HG02623 (cell line): Measurements from ENCODE around the gene NSG2.
"Not testable (repeated sequence)": the region's sequence is repeated elsewhere in the genome, so short reads cannot be mapped to it uniquely, and the experiment has no call there.

Experiments
- ATAC-seq: cut with Tn5 transposase; IDR thresholded peaks from one replicate; pipeline ENCODE4 v1.9.1; 2021; ENCODE audit warnings: moderate library complexity; ENCODE audit not compliant: unreplicated experiment

The NSG2 gene

DNA sequence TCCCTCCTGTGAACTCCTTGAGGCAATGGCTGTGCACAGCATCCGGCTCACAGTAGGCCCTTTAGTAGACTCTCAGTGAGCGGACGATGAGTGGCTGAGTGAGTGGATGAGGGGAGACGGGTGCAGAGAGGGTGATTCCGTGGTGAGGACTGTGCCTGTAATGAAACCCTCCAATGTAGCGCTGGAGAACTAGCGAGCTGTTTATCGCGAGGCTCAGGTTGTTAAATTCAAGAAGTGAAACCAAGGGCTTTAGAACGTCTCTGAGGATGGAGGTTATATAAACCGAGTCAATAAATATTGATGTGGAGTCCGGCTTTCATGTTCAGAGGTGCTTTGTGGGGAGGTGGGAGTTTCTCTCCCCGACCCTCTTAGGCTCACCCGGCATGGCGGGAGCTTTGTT is 53.2 kb downstream of the NSG2 start:
- no peak for ATAC-seq

DNA sequence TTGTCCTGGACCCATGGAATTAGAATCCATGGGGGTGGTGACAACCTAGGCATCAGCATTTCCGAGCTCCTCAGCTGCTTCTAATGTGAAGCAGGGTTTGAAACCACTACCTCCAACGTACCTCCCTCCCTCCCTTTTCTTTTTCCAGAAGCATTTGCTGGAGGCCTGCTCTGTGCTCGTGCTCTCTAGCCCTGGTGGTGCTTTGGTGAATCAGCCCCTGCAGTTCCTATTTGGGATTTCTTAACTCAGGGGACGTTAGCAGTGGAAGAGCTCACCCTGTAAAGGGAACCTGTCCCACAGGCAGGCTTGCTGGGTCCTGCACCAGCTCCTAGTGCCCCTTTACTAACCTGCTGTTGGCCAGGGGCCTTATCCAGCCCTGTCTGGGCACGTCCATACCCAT is 55.0 kb downstream of the NSG2 start:
- ATAC-seq = no peak

DNA sequence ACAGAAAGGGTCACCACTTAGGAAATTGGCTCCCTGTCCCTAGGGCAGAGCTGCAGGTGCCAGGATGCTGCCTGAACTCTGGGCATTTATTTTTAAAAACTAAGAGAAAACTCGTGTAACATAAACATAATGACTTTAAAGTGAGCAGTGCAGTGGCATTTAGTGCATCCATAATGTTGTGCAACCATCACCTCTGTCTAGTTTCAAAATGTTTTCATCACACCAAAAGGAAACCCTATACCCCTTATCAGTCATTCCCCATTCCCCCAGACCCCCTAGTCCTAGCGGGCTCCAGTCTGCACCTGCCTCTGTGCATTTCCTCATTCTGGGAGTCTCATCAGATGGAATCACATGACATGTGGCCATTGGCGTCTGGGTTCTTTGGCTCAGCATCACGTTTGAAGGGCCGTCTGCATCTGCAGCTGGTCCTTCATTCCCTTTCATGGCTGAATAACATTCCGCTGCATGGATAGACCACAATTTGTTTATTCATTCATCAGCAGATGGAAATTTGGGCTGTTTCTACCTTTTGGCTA is 55.8 kb downstream of the NSG2 start:
- ATAC-seq = no peak

DNA sequence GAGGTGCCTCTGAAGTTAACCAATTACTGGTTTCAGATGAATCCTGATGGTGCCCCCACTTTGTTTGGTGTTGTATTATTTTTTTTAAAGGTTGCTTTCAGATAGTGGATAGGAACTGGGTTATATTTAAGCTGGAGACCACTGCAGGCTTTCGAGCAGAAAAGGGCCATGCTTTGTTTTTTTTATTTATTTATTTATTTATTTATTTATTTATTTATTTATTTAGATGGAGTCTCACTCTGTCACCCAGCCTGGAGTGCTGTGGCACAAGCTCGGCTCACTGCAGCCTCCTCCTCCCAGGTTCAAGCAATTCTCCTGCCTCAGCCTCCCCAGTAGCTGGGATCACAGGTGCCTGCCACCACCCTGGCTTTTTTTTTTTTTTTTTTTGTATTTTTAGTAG is 57.1 kb downstream of the NSG2 start:
- ATAC-seq = not testable (repeated sequence)

DNA sequence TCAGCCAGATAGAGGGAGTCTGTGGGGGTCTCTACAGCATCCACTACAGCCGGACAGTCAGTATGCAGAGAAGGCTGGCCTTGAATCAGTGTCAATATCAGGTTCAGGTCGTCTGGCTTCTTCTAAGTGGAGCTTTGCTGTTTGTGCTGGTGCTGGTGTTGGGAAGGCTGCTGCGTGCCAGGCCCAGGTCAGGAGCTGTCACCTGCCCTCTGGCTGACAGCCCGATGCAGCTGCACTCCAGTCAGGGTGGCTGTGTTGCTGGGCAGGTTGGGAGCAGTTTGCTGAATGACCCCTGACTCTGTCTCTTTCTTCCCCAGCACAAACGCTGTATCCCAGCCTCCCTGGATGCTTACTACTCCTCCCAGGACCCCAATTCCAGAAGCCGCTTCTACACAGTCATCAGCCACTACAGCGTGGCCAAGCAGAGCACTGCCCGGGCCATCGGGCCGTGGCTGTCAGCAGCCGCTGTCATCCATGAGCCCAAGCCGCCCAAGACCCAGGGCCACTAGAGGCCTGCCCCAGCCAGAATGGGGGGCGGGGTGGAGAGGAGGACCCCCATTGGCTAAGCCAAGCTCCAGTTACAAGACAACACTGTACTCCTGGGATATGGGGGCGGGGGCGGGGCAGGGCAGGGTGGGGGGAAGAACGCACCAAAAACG is 61.6 kb downstream of the NSG2 start:
- ATAC-seq = no peak

DNA sequence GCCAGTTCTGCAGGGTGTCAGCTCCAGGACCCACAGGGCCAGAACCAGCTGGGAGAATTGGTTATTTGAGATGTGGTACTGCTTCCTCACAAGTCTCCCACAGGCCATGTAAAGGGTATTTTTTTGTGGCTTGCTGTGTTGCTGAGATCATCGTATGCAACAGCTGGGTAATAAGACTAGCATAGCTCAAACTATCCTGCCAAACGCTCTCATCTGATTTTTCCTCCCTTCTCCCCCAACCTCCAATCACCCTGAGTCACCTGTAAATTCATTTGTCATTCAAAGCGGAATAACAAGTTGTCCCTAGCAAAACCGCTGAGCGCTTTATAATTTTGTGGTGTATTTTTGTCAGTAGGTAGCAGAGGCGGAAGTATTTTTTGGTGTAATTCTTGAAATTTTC is 63.2 kb downstream of the NSG2 start:
- no peak for ATAC-seq

DNA sequence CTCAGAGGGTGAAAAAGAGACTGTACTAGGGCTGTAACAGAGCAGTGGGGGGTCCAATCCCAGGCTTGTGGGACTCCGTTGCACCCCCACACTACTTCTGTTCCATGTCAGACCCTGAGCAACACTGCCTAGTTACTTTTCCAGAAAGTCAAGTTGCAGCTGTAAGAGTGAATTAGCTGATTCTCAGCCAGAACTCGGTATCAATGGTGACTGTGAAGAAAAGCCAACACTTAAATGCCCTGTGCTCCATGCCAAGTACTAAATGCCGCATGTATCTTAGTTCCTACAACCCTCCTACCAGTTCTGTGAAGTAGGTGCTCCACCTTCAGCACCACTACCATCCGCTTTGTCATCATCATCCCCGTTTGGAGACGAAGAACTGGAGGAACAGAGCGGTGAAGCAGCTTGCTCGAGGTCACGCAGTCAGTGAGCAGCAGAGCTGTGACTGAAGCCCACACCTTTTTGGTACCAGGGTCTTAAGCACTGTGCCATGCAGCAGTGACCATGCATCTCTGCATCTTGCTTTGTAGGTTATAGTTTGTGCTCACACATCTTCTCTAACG is 64.3 kb downstream of the NSG2 start:
- no peak for ATAC-seq

DNA sequence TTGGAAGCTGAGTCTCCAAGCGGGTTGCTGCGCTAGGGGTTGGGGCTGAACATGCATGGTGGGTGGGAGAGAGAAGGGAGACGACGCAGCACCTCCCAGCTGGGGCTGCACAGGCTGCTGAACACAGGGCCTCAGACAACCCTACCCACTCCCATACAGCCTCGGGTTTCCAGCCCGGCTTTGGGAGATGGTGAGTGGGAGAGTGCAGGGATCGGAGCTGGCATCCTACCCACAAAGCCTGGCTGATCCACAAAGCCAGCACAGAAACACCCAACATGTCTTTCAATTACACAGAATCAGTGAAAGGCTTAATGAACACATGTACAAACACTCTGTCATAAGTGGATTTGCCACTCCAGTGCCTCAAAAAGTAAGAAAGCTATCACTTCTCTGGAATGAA is 64.8 kb downstream of the NSG2 start:
- no peak for ATAC-seq

DNA sequence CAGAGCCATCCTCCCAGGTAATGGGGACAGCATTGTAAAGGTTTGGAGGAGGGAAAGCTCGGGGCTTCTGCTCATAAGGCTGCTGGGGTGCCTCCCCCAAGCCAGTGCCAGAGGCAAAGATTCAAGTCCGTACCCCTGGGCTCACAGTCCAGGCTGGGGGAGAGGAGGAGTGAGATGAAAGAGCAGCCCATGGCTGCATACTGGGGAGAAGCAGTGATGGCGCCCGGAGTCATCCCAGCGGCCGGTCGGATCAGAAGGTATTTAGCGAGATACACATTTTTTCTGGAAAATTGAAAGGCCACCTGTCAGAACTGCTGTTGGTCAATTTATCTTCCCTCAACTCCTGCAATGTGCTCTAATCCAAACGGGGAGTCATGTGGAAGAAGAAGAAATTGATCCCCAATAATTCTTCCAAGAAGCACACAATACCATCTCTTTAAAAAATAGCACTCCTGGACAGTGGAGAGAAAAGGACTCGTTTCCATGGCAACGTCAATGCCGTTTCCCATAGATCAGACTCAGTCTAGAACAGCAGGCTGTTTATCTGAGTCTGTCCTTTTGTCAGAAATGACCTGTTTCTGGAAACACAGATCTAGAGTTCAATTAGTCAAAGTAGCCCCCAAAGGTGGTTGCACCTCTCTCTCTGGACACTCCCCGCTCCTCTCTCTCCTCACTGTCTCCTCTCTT is 65.9 kb downstream of the NSG2 start:
- no peak for ATAC-seq

DNA sequence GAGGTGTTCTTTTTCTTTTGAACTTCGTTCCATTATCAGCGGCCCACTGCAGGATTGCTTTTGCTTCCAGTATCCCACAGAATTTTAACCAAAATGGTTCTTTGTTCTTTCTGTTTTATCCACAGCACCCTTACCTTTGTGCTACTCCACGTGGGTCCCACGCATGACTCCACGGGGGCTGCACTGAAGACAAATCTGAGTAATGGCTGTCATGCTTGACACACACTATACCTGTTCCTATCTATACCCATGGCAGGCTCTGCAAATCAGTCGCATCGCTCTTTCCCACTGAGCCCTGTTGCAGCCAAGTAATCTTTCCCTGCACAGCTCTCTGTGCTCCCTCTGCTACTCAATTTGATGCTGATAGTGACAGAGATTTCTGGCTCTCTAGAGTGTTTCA is 69.7 kb downstream of the NSG2 start:
- no peak for ATAC-seq

DNA sequence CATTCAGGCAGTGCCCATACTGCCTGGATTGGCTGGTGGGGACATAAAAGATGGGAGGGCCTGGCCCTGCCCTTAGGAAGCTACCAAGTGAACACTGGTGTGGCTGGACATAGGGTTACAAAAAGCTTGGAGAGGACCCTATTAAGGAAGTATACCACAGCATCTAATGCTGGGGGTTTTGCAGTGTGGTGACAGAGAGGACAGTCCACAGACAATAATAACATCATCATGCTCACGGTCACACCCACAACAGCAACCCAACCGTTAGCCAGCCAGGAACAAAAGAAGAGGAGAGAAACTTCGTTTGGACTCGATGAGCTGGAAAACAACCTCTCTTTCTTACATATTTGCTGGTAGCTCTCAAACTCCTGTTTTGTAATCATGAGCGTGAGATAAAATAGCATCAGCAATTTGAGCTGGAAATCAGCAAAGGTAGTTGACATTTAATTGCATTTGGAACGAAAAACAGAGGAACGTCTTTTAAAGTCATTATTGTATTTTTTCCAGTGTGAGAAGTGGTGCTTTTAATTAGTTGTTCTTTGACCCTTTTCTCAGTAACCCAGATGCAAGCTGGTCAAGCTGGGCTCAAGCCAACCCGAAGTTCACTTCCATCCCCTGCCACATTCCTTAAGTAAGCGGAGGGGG is 73.4 kb downstream of the NSG2 start:
- no peak for ATAC-seq

DNA sequence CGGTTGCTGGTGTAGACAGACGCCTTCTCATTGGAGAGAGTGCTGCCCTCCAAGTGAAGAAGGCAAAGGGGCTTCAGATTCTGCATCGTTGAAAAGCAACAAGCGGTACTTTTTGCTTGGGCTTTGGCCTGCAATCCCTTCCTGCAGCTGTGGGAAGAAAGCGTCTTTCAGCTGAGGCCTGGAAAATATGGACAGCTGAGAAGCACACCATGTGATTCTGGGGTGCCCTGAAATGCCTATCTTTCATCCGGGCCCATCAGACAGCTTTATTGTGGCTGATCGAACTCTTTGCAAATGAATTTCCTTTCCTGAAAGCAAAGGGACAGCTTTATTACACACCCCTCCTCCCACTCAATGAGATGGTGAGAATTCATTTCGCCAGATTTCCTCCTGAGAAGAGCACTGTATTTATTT is 74.0 kb downstream of the NSG2 start:
- no peak for ATAC-seq

DNA sequence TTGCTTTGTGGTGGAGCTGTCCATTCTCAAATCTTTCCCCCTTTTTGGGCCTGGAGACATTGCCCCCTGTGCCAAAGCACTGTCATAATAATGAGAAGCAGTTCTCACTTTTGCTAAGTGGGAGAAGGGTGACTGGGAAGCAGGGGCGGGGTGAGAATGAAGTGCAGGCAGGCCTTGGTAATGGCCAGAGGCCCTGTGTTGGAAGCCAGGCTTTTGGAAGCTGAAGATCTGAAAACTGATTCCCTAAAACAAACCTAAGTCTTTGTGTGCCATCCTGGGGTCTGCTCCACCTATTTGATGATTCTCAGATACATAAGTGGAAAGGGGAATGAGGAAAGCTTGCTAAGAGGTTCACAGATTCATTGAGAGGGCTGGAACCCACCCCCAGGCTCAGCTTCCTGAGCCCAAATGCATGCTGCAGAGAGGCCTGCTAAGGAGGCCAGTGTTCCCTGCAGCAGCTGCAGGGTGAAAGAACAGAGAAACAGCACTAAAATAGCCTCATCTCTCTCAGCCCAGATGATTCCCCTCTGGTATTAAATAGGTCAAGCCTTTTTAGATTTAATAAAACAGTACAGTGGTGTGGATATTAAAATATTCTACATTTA is 75.0 kb downstream of the NSG2 start:
- no peak for ATAC-seq

DNA sequence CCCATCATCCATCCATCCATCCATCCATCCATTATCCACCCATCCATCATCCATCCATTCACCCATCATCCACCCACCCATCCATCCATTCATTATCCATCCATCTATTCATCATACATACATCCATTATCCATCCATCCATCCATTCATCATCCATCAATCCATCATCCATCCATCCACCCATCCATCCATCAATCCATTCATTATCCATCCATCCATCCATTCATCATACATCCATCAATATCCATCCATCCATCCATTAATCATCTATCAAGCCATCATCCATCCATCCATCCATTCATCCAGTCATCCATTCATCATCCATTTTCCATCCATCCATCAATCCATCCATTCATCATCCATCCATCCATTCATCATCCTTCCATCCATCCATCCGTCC is 89.0 kb downstream of the NSG2 start:
- ATAC-seq = no peak

DNA sequence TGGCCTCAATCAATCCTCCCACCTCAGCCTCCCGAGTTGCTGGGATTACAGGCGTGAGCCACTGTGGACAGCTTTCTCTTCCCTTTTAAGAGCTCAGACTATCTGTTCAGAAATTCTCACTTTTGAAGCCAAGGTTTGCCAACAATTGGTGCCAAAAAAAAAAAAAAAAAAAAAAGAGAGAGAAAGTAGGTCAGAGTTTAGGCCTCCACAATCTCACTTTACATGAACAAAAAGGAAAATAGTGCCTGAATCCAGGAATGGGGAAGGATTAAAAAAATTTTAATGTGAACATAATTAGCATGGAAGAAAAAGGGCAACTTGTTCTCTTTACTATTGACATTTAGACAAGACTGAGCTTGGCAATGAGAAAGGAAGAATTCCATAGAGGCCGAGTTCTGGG is 94.1 kb downstream of the NSG2 start:
- ATAC-seq = no peak

DNA sequence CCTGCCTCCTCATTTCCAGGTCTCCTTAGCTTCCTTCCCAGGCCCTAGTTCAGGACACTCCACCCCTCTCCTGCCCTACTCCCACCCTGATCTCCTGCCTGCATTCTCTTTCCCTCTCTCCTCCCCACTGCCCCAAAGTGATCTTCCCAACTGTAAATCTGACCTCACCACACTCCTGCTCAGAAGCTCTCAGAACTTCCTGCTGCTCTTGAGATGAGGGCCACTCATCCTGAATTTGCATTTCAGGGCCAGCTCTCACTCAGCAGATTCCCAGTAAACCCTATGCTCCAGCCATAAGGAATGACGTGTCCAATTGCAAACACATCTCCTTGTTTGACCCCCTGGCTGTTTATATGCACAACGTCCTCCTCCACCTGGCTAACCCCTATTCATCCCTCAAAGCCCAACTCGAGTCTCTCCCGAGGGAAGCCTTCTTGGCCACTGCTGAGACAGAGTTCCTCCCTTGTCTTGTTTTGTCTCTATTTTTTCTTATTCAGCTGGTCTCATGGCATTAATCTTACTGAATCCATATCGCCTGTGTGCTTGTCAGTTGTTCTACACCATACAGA is 95.0 kb downstream of the NSG2 start:
- ATAC-seq = no peak

DNA sequence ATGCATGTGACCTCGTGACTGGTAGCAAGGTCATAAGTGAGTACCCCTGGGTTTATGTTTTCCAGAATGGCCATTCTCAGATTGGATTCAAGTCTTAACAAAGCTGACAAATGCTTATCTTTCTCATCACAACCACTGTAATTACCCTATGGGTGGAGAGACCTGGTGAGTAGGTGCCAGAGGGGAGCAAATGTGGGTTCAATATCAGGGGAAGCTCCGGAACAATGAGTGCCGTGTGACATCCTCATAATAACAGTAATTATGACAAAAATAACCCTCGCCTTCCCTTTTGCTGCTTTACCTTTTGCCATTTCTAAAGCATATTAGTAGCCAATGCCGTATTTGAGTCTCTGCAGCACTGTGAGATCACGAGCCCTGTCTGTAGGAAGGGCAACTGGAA is 95.9 kb downstream of the NSG2 start:
- no peak for ATAC-seq

DNA sequence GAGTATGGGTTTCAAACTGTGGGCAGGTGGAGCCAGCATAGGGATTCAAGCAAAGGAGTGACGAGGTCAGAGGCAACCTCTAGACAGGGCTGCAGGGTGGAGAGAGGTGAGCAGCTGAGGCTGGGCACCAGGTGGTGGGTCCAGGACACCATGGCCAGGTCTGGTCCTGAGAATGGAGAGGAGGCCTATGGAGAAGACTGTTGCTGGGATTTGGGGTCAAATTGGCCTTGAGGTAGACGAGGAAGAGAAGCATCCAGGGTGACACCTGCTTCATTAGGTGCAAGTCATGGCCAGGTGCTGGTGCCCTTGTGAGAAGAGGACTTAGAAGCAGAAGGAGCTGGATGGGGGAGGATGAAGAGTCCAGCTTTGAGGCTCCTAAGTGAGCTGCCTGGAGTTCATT is 99.6 kb downstream of the NSG2 start:
- no peak for ATAC-seq

DNA sequence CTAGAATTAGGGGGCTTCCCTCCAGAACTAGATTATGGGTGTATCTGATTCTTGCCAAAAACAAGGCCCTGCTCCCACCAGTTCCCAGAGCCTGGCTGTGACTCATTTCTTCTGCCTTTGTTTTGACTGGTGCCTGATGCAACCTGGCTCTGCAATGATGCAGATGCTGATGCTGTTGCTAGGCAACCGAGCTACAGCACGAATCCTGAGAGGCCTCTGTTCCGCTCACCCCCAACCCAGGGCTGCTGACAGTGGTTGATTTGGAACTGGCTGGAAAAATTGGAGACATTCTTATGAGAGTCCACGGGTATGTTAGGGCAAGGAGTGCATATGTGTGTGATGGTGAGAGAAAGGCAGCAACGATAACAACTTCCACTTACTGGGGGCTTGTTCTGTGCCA is 100.3 kb downstream of the NSG2 start:
- no peak for ATAC-seq

DNA sequence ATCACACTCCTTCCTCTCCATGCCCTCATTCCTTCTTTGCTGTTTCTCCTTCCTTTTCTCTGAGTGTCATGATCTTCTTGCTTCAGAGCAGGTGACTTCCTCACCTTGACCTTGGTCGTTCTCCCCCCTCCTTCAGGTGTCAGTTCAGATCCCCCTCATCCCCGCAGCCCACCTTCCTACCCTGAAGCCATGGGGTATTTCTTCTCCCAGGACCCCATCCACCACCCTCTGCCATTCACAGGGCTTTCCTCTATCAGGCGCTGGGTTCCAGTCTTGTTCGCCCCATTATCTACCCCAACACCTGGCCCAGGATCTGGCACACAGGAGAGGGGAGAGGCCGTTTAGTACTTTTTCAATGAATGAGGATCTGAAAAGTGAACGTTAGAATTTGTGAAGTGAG is 101.0 kb downstream of the NSG2 start:
- ATAC-seq = no peak

DNA sequence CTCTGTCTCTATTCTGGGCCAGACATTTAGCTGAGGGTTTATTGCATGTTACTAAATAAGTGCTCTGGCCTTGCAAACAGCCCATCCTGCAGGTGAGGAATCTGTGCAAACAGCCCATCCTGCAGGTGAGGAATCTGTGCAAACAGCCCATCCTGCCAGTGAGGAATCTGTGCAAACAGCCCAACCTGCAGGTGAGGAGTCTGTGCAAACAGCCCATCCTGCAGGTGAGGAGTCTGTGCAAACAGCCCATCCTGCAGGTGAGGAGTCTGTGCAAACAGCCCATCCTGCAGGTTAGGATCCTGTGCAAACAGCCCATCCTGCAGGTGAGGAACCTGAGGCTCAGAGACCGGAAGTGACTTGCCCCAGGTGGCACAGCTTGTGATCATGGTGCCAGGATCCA is 101.5 kb downstream of the NSG2 start:
- ATAC-seq = not testable (repeated sequence)
